Sigmoid colon (tissue), 3 donors: ENCODE results near the gene TAS2R30.

Experiments
- POLR2A ChIP-seq, 2 donors: fragments of 450-650 bp; IDR thresholded peaks; one replicate each; pipeline ENCODE4 v1.6.1; 2016; ENCODE audit warnings: antibody characterized with exemption in 2 of 2, mild to moderate bottlenecking in 2 of 2, moderate library complexity in 2 of 2
- TF ChIP-seq, protein P1 (sequence below), 4 experiments: fragments of 450-650 bp in 3 of 4; fragments of 200-600 bp in 1 of 4; IDR thresholded peaks; one replicate each; pipeline ENCODE4 v1.5.1; 2016 to 2019; ENCODE audit warnings: antibody characterized with exemption in 4 of 4, mild to moderate bottlenecking in 3 of 4, moderate library complexity in 2 of 4

DNA sequence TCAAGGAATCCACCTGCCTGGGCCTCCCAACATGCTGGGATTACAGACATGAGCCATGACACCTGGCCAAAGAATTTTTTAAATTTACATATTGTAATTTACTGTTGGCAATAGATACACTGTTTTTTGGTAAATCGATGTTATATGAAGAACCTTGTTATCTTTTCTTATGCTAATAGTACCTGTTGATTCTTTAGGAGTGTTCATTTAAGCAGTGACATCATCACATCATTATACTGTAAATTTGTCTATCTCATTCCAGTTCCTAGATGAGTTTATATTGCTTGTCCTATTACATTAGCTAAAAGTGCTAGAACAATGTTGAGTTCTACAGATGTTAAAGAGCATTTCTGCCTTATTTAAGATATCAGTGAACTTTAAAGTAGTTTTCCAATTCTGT, 13.0 kb upstream of the TAS2R30 start:
- no peak for TF ChIP-seq POLR2A (IDR thresholded peaks at IDR 0.05)
- TF ChIP-seq, protein P1, sequence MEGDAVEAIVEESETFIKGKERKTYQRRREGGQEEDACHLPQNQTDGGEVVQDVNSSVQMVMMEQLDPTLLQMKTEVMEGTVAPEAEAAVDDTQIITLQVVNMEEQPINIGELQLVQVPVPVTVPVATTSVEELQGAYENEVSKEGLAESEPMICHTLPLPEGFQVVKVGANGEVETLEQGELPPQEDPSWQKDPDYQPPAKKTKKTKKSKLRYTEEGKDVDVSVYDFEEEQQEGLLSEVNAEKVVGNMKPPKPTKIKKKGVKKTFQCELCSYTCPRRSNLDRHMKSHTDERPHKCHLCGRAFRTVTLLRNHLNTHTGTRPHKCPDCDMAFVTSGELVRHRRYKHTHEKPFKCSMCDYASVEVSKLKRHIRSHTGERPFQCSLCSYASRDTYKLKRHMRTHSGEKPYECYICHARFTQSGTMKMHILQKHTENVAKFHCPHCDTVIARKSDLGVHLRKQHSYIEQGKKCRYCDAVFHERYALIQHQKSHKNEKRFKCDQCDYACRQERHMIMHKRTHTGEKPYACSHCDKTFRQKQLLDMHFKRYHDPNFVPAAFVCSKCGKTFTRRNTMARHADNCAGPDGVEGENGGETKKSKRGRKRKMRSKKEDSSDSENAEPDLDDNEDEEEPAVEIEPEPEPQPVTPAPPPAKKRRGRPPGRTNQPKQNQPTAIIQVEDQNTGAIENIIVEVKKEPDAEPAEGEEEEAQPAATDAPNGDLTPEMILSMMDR (IDR thresholded peaks at IDR 0.05) = no peak
